NCI-H2196 treated with DMSO at 0.1 percent for 48 hours (cell line): ENCODE data around the gene RTP3.

Source experiments
- DNase-seq: peaks from one replicate; lab custom pipeline; 2025; ENCODE audit not compliant: unreplicated experiment; lab: John Stamatoyannopoulos, UW

Gene RTP3

GRCh38 chr3:46468753-46469600 is 28.8 kb upstream of the RTP3 start:
- no peak for DNase-seq

GRCh38 chr3:46469680-46470357 is 28.0 kb upstream of the RTP3 start:
- no peak for DNase-seq

GRCh38 chr3:46470831-46471230 is 26.9 kb upstream of the RTP3 start:
- DNase-seq, result no peak

- DNase-seq, result no peak
Measured at GRCh38 chr3:46471371-46471914, 26.3 kb upstream of the RTP3 start.

- DNase-seq, result no peak
Measured at GRCh38 chr3:46472736-46473135, 25.0 kb upstream of the RTP3 start.

GRCh38 chr3:46477145-46477544 is 20.6 kb upstream of the RTP3 start:
- DNase-seq, result no peak

- no peak for DNase-seq
Measured at GRCh38 chr3:46477756-46478155, 20.0 kb upstream of the RTP3 start.

GRCh38 chr3:46478341-46478740 is 19.4 kb upstream of the RTP3 start:
- no peak for DNase-seq

- no peak for DNase-seq
Measured at GRCh38 chr3:46479021-46479420, 18.8 kb upstream of the RTP3 start.

- no peak for DNase-seq
Measured at GRCh38 chr3:46479696-46480095, 18.1 kb upstream of the RTP3 start.

GRCh38 chr3:46480491-46481195 is 17.1 kb upstream of the RTP3 start:
- DNase-seq, result no peak

- DNase-seq, result no peak
Measured at GRCh38 chr3:46481636-46482035, 16.1 kb upstream of the RTP3 start.

- no peak for DNase-seq
Measured at GRCh38 chr3:46482632-46483350, 15.0 kb upstream of the RTP3 start.

GRCh38 chr3:46483825-46484224 is 14.0 kb upstream of the RTP3 start:
- no peak for DNase-seq

- no peak for DNase-seq
Measured at GRCh38 chr3:46484388-46484787, 13.4 kb upstream of the RTP3 start.

- peak; percentile 50 for DNase-seq
Measured at GRCh38 chr3:46484911-46485778, 12.6 kb upstream of the RTP3 start.

- no peak for DNase-seq
Measured at GRCh38 chr3:46485779-46486175, 12.0 kb upstream of the RTP3 start.

GRCh38 chr3:46488735-46489361 is 8.9 kb upstream of the RTP3 start:
- DNase-seq, result peak; percentile 53

GRCh38 chr3:46489381-46489780 is 8.4 kb upstream of the RTP3 start:
- no peak for DNase-seq

- no peak for DNase-seq
Measured at GRCh38 chr3:46489875-46490274, 7.9 kb upstream of the RTP3 start.
